Ammon's horn (tissue), 1 donor: ENCODE data around the gene COPS7A.

ENCODE experiments used
- DNase-seq: peaks from one replicate; pipeline ENCODE4 v3.0.0-alpha.2; 2016; ENCODE audit warnings: low spot score

COPS7A gene

GRCh38 chr12:6769666-6770065, 45.8 kb downstream of the COPS7A start:
- DNase-seq = no peak

- no peak for DNase-seq
These were observed 46.2 kb downstream of the COPS7A start for GRCh38 chr12:6770094-6770493.

- no peak for DNase-seq
These were observed 46.8 kb downstream of the COPS7A start for GRCh38 chr12:6770600-6770999.

- peak; percentile 67 for DNase-seq
These were observed 47.2 kb downstream of the COPS7A start for GRCh38 chr12:6771091-6771495.

- DNase-seq = no peak
These were observed 47.9 kb downstream of the COPS7A start for GRCh38 chr12:6771509-6772330.

GRCh38 chr12:6772331-6772695, 48.5 kb downstream of the COPS7A start, which contains the start of gene LAG3:
Gene LAG3 (plus strand): TSS chr12:6772520. CDS start chr12:6772853, 333 bp downstream.
- no peak for DNase-seq

GRCh38 chr12:6772726-6773589, 49.1 kb downstream of the COPS7A start:
- DNase-seq = no peak

GRCh38 chr12:6773590-6774351, 49.9 kb downstream of the COPS7A start:
- DNase-seq = no peak

- DNase-seq = no peak
These were observed 50.7 kb downstream of the COPS7A start for GRCh38 chr12:6774499-6775062.

GRCh38 chr12:6775185-6776174, 51.6 kb downstream of the COPS7A start:
- no peak for DNase-seq

- DNase-seq = no peak
These were observed 53.5 kb downstream of the COPS7A start for GRCh38 chr12:6777386-6777785.

GRCh38 chr12:6778217-6778573, 54.3 kb downstream of the COPS7A start:
- no peak for DNase-seq

- DNase-seq = peak; percentile 96
These were observed 55.0 kb downstream of the COPS7A start for GRCh38 chr12:6778574-6779550.

GRCh38 chr12:6779708-6780432, 56.0 kb downstream of the COPS7A start:
- no peak for DNase-seq

- DNase-seq = no peak
These were observed 56.7 kb downstream of the COPS7A start for GRCh38 chr12:6780573-6780972.
